AG09309 (cell line): Measurements from ENCODE around the gene SMIM11.
A peak's percentile ranks its signal among the peaks of the same experiment; 100 is the strongest.

ENCODE experiments used
- DNase-seq: peaks from one replicate; pipeline ENCODE4 v3.0.0-alpha.2; 2010; ENCODE audit warnings: low read depth
- H3K4me3 ChIP-seq: 2 replicates; pipeline ENCODE4 v1.5.1; 2011; ENCODE audit warnings: mild to moderate bottlenecking, low read depth, low read length, moderate library complexity; ENCODE audit not compliant: control insufficient read depth
- TF ChIP-seq, protein P1 (sequence below): IDR thresholded peaks from 2 replicates; pipeline ENCODE4 v1.5.1; 2011; ENCODE audit warnings: mild to moderate bottlenecking, low read depth, low read length, inconsistent platforms; ENCODE audit not compliant: insufficient read depth, control insufficient read depth; ENCODE audit errors: missing control alignments

SMIM11 gene

DNA sequence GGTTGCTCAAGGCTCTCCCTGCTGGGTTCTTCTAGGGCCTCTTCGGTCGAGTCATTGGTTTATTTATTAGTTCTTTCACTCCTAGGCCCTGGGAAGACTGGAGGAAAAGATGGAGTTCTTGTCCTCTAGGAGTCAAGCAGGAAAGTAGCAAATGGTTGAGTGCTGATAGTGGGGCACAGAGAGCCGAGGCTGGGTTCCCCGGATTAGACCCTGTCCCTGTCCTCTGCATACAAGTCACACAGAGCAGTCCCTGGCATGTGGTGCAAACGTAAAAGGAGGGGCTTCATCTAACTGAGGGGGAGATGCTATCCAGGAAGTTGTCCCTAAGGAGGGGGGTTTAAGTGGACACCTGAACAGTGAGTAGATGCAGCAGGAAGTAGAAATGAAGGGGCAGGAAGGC is 30.7 kb upstream of the SMIM11 start:
- DNase-seq = no peak
- H3K4me3 ChIP-seq = no peak overlapping the region
- TF ChIP-seq, protein P1, sequence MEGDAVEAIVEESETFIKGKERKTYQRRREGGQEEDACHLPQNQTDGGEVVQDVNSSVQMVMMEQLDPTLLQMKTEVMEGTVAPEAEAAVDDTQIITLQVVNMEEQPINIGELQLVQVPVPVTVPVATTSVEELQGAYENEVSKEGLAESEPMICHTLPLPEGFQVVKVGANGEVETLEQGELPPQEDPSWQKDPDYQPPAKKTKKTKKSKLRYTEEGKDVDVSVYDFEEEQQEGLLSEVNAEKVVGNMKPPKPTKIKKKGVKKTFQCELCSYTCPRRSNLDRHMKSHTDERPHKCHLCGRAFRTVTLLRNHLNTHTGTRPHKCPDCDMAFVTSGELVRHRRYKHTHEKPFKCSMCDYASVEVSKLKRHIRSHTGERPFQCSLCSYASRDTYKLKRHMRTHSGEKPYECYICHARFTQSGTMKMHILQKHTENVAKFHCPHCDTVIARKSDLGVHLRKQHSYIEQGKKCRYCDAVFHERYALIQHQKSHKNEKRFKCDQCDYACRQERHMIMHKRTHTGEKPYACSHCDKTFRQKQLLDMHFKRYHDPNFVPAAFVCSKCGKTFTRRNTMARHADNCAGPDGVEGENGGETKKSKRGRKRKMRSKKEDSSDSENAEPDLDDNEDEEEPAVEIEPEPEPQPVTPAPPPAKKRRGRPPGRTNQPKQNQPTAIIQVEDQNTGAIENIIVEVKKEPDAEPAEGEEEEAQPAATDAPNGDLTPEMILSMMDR = no peak

DNA sequence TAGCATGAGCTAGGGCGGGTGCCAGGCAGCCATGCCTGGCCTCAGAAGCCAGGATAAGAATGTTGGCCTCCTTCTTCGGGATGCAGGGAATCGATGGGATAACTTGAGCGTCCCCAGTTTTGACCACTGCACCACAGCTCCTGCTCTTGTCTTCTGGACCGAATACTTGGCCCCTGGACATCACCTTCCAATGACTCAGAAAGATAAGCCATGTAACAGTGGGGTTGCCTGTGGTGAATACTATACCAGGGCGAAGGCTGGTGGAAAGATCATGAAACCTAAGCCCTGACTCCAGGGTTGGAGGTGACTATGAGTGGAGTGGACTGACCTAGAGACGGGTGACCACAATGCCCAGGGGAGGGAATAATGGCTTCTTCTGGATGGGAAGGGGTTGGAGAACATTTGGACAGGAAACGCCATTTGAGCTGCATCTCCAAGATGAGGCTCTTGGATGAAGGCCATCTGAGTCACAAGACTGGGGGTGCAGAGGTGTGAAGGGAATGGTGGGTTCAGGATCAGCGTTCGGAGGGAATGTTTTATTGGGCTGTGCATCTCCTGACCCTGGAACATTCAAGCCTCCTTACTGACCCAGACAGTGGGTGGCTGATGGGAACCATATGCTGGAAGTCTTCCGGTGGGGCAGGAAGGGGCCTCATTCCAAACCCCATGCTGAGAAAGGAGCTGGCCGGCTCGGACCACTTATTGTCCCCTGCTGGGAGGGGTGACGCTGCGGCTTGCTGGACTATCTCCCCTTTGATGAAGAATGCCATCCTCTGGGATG is 30.0 kb upstream of the SMIM11 start:
- TF ChIP-seq, protein P1 = no peak
- DNase-seq = no peak

DNA sequence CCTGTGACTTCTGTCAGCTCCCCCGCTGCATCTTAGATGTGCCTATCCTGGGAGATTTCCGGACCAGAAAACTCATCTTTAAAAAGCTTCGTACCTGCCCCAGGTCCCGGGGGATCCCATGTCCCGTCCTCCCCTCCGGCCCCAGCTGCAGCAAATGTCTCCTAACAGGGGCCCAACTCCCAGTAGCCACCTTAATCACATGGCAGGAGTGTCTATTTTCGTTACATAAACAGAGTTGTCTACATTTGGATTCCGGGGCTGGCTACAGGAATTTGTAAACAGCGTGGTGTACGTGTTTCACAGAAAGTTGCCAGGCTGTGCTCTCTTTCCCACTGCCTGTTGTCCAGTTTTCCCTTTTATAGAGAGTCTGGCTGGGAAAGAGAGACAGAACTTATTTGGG is 29.4 kb upstream of the SMIM11 start:
- no peak for DNase-seq
- TF ChIP-seq, protein P1 = no peak
- no peak overlapping the region for H3K4me3 ChIP-seq

More for the DNA sequence above, 30.0 kb upstream of the SMIM11 start:
- H3K4me3 ChIP-seq = no peak overlapping the region

- TF ChIP-seq, protein P1 = no peak
- no peak for DNase-seq
- H3K4me3 ChIP-seq = no peak overlapping the region
Measured at GRCh38 chr21:34348890-34349519, 26.3 kb upstream of the SMIM11 start.

DNA sequence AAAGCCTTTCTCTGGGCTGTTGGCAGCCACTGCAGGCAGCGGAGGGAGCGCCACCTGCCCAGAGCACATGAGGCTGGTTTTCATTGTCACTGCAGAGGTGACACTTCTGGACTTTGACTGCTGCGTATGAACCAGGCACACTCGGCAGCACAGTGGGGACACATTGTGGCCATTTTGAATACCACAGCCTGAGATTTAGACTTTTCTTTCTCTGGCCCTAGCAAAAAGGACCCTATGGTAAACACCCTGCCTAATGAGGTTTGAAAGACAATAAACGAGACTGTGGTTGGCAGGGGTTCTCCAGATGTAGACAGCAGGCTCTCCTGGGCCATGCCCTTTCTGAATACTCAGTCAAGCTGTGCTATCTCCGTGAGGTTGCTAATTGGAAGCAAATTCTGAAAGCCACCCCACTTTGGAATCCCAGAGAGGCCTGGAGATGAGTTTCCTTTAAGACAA is 23.5 kb upstream of the SMIM11 start:
- TF ChIP-seq, protein P1 = peak; percentile 71
- no peak for DNase-seq
- H3K4me3 ChIP-seq = no peak overlapping the region

- DNase-seq = no peak
- H3K4me3 ChIP-seq = no peak overlapping the region
- TF ChIP-seq, protein P1 = no peak
Measured at GRCh38 chr21:34352556-34352955, 22.8 kb upstream of the SMIM11 start.
